Loucy (cell line): Measurements from ENCODE around the gene LMF2.

Experiments
- H2AFZ ChIP-seq: fragments of 200-600 bp; sonication (generic); 2 replicates; pipeline ENCODE4 v1.6.0; 2016; ENCODE audit warnings: antibody characterized with exemption, mild to moderate bottlenecking, low read length, moderate library complexity
- H3F3A ChIP-seq: fragments of 200-600 bp; 2 replicates; pipeline ENCODE4 v1.6.0; 2016; ENCODE audit warnings: antibody characterized with exemption, low read depth, mild to moderate bottlenecking
- H3K27me3 ChIP-seq: fragments of 200-600 bp; sonication (generic); 2 replicates; pipeline ENCODE4 v1.6.1; 2014; ENCODE audit warnings: low read length, mild to moderate bottlenecking; ENCODE audit not compliant: insufficient read depth, poor library complexity, severe bottlenecking
- H3K36me3 ChIP-seq: fragments of 200-600 bp; sonication (generic); 2 replicates; pipeline ENCODE4 v1.6.1; 2016; ENCODE audit warnings: low read length; ENCODE audit not compliant: insufficient read depth
- H3K4me1 ChIP-seq: fragments of 200-600 bp; sonication (generic); 2 replicates; pipeline ENCODE4 v1.5.1; 2014; ENCODE audit warnings: low read length, mild to moderate bottlenecking; ENCODE audit not compliant: insufficient read depth, poor library complexity, severe bottlenecking
- H3K4me2 ChIP-seq: fragments of 200-600 bp; sonication (generic); 2 replicates; pipeline ENCODE4 v1.6.0; 2014; ENCODE audit warnings: antibody characterized with exemption, low read length, low read depth, mild to moderate bottlenecking; ENCODE audit not compliant: poor library complexity, severe bottlenecking
- H3K4me3 ChIP-seq: fragments of 200-600 bp; sonication (generic); 2 replicates; pipeline ENCODE4 v1.5.1; 2014; ENCODE audit warnings: low read length, mild to moderate bottlenecking, mixed read lengths; ENCODE audit not compliant: poor library complexity, severe bottlenecking
- H3K79me2 ChIP-seq: fragments of 200-600 bp; sonication (generic); 2 replicates; pipeline ENCODE4 v1.6.1; 2014; ENCODE audit warnings: low read length; ENCODE audit not compliant: insufficient read depth
- H3K9ac ChIP-seq: fragments of 200-600 bp; sonication (generic); 2 replicates; pipeline ENCODE4 v1.6.0; 2014; ENCODE audit warnings: mild to moderate bottlenecking, low read depth, low read length, moderate library complexity; ENCODE audit not compliant: poor library complexity, severe bottlenecking
- H3K9me2 ChIP-seq: fragments of 200-600 bp; sonication (generic); replicated peaks from 2 replicates; pipeline ENCODE4 v1.6.1; 2016; ENCODE audit warnings: low read depth, low read length, mixed read lengths
- H3K9me3 ChIP-seq: fragments of 200-600 bp; sonication (generic); 2 replicates; pipeline ENCODE4 v1.6.1; 2014; ENCODE audit warnings: mild to moderate bottlenecking, antibody characterized with exemption, low read length, low read depth; ENCODE audit not compliant: insufficient read depth
- H4K20me1 ChIP-seq: fragments of 200-600 bp; sonication (generic); 2 replicates; pipeline ENCODE4 v1.6.0; 2014; ENCODE audit warnings: antibody characterized with exemption, low read length, mild to moderate bottlenecking; ENCODE audit not compliant: insufficient read depth, poor library complexity, severe bottlenecking
- EZH2phosphoT487 ChIP-seq: fragments of 200-600 bp; IDR thresholded peaks from 2 replicates; pipeline ENCODE4 v1.6.1; 2018; ENCODE audit warnings: antibody characterized with exemption, mild to moderate bottlenecking, moderate library complexity, borderline replicate concordance
- TF ChIP-seq, protein P1 (sequence below): fragments of 200-600 bp; sonication (generic); conservative IDR thresholded peaks from 2 replicates; pipeline ENCODE4 v1.5.1; 2014; ENCODE audit warnings: mild to moderate bottlenecking, antibody characterized with exemption, low read length

The LMF2 gene

DNA sequence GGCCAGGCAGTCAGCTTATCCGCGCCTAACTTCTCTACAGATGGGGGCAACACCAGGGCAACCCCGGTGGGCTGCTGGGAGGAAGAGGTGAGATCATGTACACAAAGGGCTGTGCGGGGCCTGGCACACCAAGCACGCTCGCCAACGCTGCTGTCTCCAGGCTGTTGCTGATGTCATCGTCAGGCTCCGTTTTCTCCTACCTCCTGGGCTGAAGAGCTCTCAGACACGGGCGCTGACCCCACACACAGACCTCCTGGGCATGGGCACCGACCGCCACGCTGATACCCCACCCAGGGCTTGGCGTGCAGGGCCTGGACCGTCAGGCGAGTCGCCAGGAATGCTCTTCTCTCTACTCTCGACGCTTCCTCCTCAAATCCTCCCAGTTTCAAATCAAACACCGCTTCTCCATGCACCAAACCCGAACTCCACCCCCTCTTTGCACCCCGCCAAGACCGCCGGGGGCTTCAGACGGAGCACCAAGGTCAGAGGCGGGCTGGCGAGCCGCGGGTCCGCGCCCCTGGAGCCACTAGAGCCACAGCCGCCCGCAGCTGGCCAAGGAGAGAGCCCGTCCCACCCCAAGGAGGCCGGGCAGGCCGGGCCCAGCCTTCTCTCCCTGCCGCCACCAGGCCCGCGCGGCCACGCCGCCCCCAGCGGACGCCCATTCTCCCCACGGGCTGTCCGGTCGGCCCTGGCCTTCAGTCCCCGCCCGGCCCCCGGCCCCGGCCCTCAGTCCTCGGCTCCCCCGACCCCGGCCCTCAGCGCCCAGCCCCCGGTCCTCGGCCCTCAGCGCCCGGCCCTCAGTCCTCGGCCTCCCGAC is 33.4 kb downstream of the LMF2 start:
- H3F3A ChIP-seq: peaks cover 9% of the 10 kb centered on the region; the same call in 1 of the 2 replicates
- H3K4me1 ChIP-seq: peaks cover 49% of the 10 kb centered on the region
- H3K4me2 ChIP-seq: peak overlapping the region; percentile 94
- peak overlapping the region; percentile 85 for H3K9ac ChIP-seq
- no peaks in the 10 kb centered on the region for H3K9me2 ChIP-seq
- no peaks in the 10 kb centered on the region for H3K36me3 ChIP-seq
- H4K20me1 ChIP-seq: peaks cover 26% of the 10 kb centered on the region
- no peak overlapping the region for H2AFZ ChIP-seq
- H3K4me3 ChIP-seq: peak overlapping the region; percentile 72
- H3K79me2 ChIP-seq: peaks cover 47% of the 10 kb centered on the region
- TF ChIP-seq EZH2phosphoT487: no peak
- TF ChIP-seq, protein P1, sequence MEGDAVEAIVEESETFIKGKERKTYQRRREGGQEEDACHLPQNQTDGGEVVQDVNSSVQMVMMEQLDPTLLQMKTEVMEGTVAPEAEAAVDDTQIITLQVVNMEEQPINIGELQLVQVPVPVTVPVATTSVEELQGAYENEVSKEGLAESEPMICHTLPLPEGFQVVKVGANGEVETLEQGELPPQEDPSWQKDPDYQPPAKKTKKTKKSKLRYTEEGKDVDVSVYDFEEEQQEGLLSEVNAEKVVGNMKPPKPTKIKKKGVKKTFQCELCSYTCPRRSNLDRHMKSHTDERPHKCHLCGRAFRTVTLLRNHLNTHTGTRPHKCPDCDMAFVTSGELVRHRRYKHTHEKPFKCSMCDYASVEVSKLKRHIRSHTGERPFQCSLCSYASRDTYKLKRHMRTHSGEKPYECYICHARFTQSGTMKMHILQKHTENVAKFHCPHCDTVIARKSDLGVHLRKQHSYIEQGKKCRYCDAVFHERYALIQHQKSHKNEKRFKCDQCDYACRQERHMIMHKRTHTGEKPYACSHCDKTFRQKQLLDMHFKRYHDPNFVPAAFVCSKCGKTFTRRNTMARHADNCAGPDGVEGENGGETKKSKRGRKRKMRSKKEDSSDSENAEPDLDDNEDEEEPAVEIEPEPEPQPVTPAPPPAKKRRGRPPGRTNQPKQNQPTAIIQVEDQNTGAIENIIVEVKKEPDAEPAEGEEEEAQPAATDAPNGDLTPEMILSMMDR: no peak
- no peaks in the 10 kb centered on the region for H3K9me3 ChIP-seq
- no peaks in the 10 kb centered on the region for H3K27me3 ChIP-seq

DNA sequence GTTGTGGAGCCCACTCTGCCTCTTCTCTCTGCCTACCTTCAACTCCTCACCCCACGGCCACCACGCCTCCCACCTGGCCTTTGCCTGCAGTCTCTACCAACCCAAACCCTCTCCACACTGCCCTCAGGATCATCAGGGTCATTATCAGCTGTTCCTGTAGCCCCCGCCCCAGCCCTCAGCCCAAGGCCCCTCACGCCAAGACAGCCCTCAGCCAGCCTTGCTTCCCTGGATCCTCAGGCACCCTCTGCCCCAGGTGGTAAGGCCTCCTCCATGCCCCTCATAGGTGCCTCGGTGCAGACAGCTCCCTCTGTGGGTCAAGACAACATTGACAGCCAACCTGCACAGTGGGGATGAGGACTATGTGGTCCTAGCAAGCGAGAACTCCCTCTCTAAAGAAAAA is 34.4 kb downstream of the LMF2 start:
- TF ChIP-seq, protein P1: peak; percentile 84
- no peak for TF ChIP-seq EZH2phosphoT487
- H4K20me1 ChIP-seq: peaks cover 34% of the 10 kb centered on the region
- peak overlapping the region; percentile 85 for H3K9ac ChIP-seq
- H3K9me2 ChIP-seq: no peaks in the 10 kb centered on the region
- H3K27me3 ChIP-seq: no peaks in the 10 kb centered on the region
- H3K9me3 ChIP-seq: no peaks in the 10 kb centered on the region
- H3K36me3 ChIP-seq: no peaks in the 10 kb centered on the region
- H3F3A ChIP-seq: peaks cover 10% of the 10 kb centered on the region; the same call in 1 of the 2 replicates
- H3K4me2 ChIP-seq: peak overlapping the region; percentile 94
- H3K4me1 ChIP-seq: peaks cover 59% of the 10 kb centered on the region
- H2AFZ ChIP-seq: no peak overlapping the region
- H3K4me3 ChIP-seq: peak overlapping the region; percentile 72
- peaks cover 57% of the 10 kb centered on the region for H3K79me2 ChIP-seq

DNA sequence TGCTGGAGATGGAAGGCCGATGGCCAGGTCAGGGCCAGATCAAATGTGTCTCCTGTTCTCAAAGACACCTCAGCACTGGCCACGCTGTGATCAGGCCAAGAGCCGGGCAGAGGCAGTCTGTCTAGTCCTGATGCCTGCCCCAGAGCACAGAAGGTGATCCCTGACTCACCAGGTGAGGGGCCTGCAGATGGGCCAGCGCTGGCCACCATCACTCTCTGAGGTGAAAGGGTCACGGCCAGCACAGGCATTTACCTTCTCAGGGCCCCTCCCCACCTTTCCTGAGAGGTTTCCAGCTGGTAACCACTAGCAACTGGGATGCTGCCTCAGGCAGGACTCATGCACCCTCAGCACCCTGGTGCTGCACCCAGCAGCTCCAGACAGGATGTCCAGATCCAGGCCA is 35.5 kb downstream of the LMF2 start:
- peaks cover 5% of the 10 kb centered on the region; the same call in 1 of the 2 replicates for H3K36me3 ChIP-seq
- H3F3A ChIP-seq: peaks cover 10% of the 10 kb centered on the region; the same call in 1 of the 2 replicates
- TF ChIP-seq EZH2phosphoT487: no peak
- TF ChIP-seq, protein P1: no peak
- H3K9ac ChIP-seq: peak overlapping the region; percentile 85
- peak overlapping the region; percentile 94 for H3K4me2 ChIP-seq
- H3K9me3 ChIP-seq: no peaks in the 10 kb centered on the region
- no peak overlapping the region for H2AFZ ChIP-seq
- peaks cover 66% of the 10 kb centered on the region for H3K4me1 ChIP-seq
- peak overlapping the region; percentile 72 for H3K4me3 ChIP-seq
- peaks cover 68% of the 10 kb centered on the region for H3K79me2 ChIP-seq
- H4K20me1 ChIP-seq: peaks cover 34% of the 10 kb centered on the region
- no peaks in the 10 kb centered on the region for H3K27me3 ChIP-seq
- no peaks in the 10 kb centered on the region for H3K9me2 ChIP-seq
